SK-N-SH (cell line): Measurements from ENCODE around the gene TBC1D5. TPM values are rescaled to one million over a fixed set of nuclear protein-coding genes. Genes with fewer than 3 reads are reported as not detected.
"Not testable (repeated sequence)": the region's sequence is repeated elsewhere in the genome, so short reads cannot be mapped to it uniquely, and the experiment has no call there.

Source experiments
- CTCF ChIA-PET: fragments of 300-600, 350-600 bp; formaldehyde crosslinking; extraction: SDS; loops from one replicate; lab custom pipeline; 2021; lab: Yijun Ruan, JAX
- POLR2A ChIA-PET: fragments of 350-600 bp; sonication (Branson Sonifier 250); formaldehyde crosslinking; extraction: SDS; loops from one replicate; lab custom pipeline; 2020; ENCODE audit warnings: antibody characterized with exemption, inconsistent platforms; lab: Yijun Ruan, JAX
- DNase-seq: peaks from one replicate; pipeline ENCODE4 v3.0.0; 2012
- H2AFZ ChIP-seq: fragments of 200-600 bp; sonication (generic); 2 replicates; pipeline ENCODE4 v1.8.1; 2016; ENCODE audit warnings: antibody characterized with exemption, mild to moderate bottlenecking, low read depth
- H3F3A ChIP-seq: fragments of 200-600 bp; sonication (generic); replicated peaks from 2 replicates; pipeline ENCODE3; 2016; ENCODE audit warnings: antibody characterized with exemption, mild to moderate bottlenecking; ENCODE audit not compliant: insufficient read depth
- H3K27ac ChIP-seq, 2 experiments: fragments of 200-500 bp in 1 of 2; fragments of 200-600 bp in 1 of 2; sonication (Bioruptor generic) in 1 of 2; sonication (generic), shearing (Covaris generic) in 1 of 2; 2 replicates each; pipeline versions ENCODE4 v1.5.1 to v1.6.1; 2014 to 2016; ENCODE audit warnings: low read depth in 2 of 2, inconsistent platforms in 1 of 2, low read length in 1 of 2, mild to moderate bottlenecking in 1 of 2, mixed read lengths in 1 of 2
- H3K27me3 ChIP-seq: fragments of 200-600 bp; sonication (generic), shearing (Covaris generic); 2 replicates; pipeline ENCODE4 v1.6.1; 2016; ENCODE audit warnings: mixed run types; ENCODE audit not compliant: insufficient read depth
- H3K36me3 ChIP-seq, 2 experiments: fragments of 200-500 bp in 1 of 2; fragments of 200-600 bp in 1 of 2; sonication (Bioruptor generic) in 1 of 2; sonication (generic) in 1 of 2; replicated peaks in 1 of 2; 2 replicates each; pipeline versions ENCODE3 to v1.5.1; 2014 to 2016; ENCODE audit warnings: low read length in 1 of 2, mild to moderate bottlenecking in 1 of 2; ENCODE audit not compliant: insufficient read depth in 2 of 2, control insufficient read depth in 1 of 2
- H3K4me1 ChIP-seq, 2 experiments: fragments of 200-500 bp in 1 of 2; fragments of 200-600 bp in 1 of 2; sonication (Bioruptor generic) in 1 of 2; sonication (generic), shearing (Covaris generic) in 1 of 2; 2 replicates each; pipeline versions ENCODE4 v1.5.1 to v1.6.1; 2014 to 2016; ENCODE audit warnings: low read depth in 1 of 2, low read length in 1 of 2, mixed run types in 1 of 2; ENCODE audit not compliant: insufficient read depth in 2 of 2, control insufficient read depth in 1 of 2
- H3K4me2 ChIP-seq: fragments of 200-600 bp; sonication (generic), shearing (Covaris generic); 2 replicates; pipeline ENCODE4 v1.6.1; 2017; ENCODE audit warnings: mixed run types
- H3K4me3 ChIP-seq, 2 experiments: fragments of 200-500 bp in 1 of 2; fragments of 200-600 bp in 1 of 2; sonication (Bioruptor generic) in 1 of 2; sonication (generic), shearing (Covaris generic) in 1 of 2; 2 replicates each; pipeline versions ENCODE4 v1.5.1 to v1.8.1; 2014 to 2016; ENCODE audit warnings: low read depth in 2 of 2, inconsistent platforms in 1 of 2, low read length in 1 of 2, mild to moderate bottlenecking in 1 of 2, mixed read lengths in 1 of 2, moderate library complexity in 1 of 2
- H3K79me2 ChIP-seq: fragments of 200-600 bp; sonication (generic); 2 replicates; pipeline ENCODE4 v1.8.1; 2017; ENCODE audit warnings: mild to moderate bottlenecking; ENCODE audit not compliant: insufficient read depth
- H3K9ac ChIP-seq: fragments of 200-600 bp; sonication (generic); 2 replicates; pipeline ENCODE4 v1.6.1; 2017; ENCODE audit warnings: mixed run types
- H3K9me2 ChIP-seq: fragments of 200-600 bp; sonication (generic); 2 replicates; pipeline ENCODE4 v1.6.1; 2017; ENCODE audit warnings: mixed run types
- H3K9me3 ChIP-seq: fragments of 200-600 bp; sonication (generic); 2 replicates; pipeline ENCODE4 v1.6.1; 2017; ENCODE audit warnings: mixed run types, mild to moderate bottlenecking, moderate library complexity
- H4K20me1 ChIP-seq: fragments of 200-600 bp; sonication (generic); 2 replicates; pipeline ENCODE4 v1.6.1; 2017; ENCODE audit warnings: mild to moderate bottlenecking, mixed run types; ENCODE audit not compliant: insufficient read depth
- EZH2phosphoT487 ChIP-seq: fragments of 200-600 bp; sonication (generic); IDR thresholded peaks from 2 replicates; pipeline ENCODE4 v1.6.1; 2017; ENCODE audit warnings: low read depth, mixed run types, mild to moderate bottlenecking, antibody characterized with exemption, moderate library complexity, borderline replicate concordance
- FOSL2 ChIP-seq: IDR thresholded peaks from 2 replicates; pipeline ENCODE4 v1.4.0; 2012; ENCODE audit warnings: low read depth, mild to moderate bottlenecking, moderate library complexity, borderline replicate concordance
- GATA2 ChIP-seq: sonication (generic); formaldehyde crosslinking; IDR thresholded peaks from 2 replicates; pipeline ENCODE4 v1.5.0; 2020; ENCODE audit warnings: mild to moderate bottlenecking, missing genetic modification reagents
- MEF2A ChIP-seq: IDR thresholded peaks from 2 replicates; pipeline ENCODE4 v1.4.0; 2012; ENCODE audit warnings: low read depth, borderline replicate concordance
- MXI1 ChIP-seq: IDR thresholded peaks from 2 replicates; pipeline ENCODE4 v1.6.1; 2012; ENCODE audit warnings: mild to moderate bottlenecking, low read depth, low read length, improper control_type of control experiment
- NFIC ChIP-seq: IDR thresholded peaks from 2 replicates; pipeline ENCODE4 v1.4.0; 2012; ENCODE audit warnings: borderline replicate concordance
- RAD21 ChIP-seq: IDR thresholded peaks from 2 replicates; pipeline ENCODE4 v1.6.1; 2012; ENCODE audit warnings: mild to moderate bottlenecking, low read length
- RFX5 ChIP-seq: IDR thresholded peaks from 2 replicates; pipeline ENCODE4 v1.6.1; 2012; ENCODE audit warnings: mild to moderate bottlenecking, improper control_type of control experiment, low read length
- RXRA ChIP-seq: IDR thresholded peaks from 2 replicates; pipeline ENCODE4 v1.4.0; 2012; ENCODE audit warnings: low read depth, mild to moderate bottlenecking, borderline replicate concordance
- TCF12 ChIP-seq: IDR thresholded peaks from 2 replicates; pipeline ENCODE4 v1.4.0; 2012
- TEAD4 ChIP-seq: IDR thresholded peaks from 2 replicates; pipeline ENCODE4 v1.4.0; 2012; ENCODE audit warnings: mild to moderate bottlenecking, borderline replicate concordance; ENCODE audit not compliant: insufficient read depth
- WGBS: methylation state at CpG from one replicate; pipeline ENCODE4 v1.1.6; 2017; ENCODE audit warnings: low lambda C conversion rate; 5-methylcytosine and 5-hydroxymethylcytosine counted together
- polyA plus RNA-seq, 3 experiments: library from polyadenylated mRNA; depleted of rRNA; stranded (reverse); fragments of >200 nt; gene quantifications; 2 replicates each; pipeline ENCODE4 v1.2.3, GENCODE V29; 2012
- TF ChIP-seq, protein P1 (sequence below): IDR thresholded peaks from 2 replicates; pipeline ENCODE4 v1.6.1; 2012; ENCODE audit warnings: mild to moderate bottlenecking, low read depth, low read length, moderate library complexity
- TF ChIP-seq, protein P2 (sequence below): IDR thresholded peaks from 2 replicates; pipeline ENCODE4 v1.4.0; 2012; ENCODE audit warnings: low read depth, borderline replicate concordance
- TF ChIP-seq, protein P3 (sequence below): IDR thresholded peaks from 2 replicates; pipeline ENCODE4 v1.4.0; 2012; ENCODE audit warnings: low read depth, borderline replicate concordance

TBC1D5 gene
- polyA plus RNA-seq, 1 of the 3 experiments (the other 2 are of a cell fraction): 19.5 TPM

DNA sequence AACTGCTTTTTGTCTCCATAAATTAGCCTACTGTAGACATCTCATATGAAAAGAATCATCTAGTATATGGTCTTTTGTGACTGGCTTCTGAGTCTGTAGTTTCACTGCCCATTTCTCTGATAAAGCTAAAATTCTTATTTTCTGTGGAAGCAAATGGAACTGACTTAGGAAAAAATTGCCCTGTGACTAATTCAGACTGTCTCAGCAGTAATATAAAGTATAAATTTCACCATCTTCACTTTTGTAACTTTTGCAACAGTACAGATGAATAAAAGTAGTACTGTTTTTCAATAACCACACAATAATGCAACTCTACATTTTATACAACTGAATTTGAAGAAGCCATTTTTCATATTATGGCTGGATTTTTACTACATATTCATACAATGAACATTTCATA is 104.1 kb downstream of the TBC1D5 start (continued):
- TF ChIP-seq, protein P1, sequence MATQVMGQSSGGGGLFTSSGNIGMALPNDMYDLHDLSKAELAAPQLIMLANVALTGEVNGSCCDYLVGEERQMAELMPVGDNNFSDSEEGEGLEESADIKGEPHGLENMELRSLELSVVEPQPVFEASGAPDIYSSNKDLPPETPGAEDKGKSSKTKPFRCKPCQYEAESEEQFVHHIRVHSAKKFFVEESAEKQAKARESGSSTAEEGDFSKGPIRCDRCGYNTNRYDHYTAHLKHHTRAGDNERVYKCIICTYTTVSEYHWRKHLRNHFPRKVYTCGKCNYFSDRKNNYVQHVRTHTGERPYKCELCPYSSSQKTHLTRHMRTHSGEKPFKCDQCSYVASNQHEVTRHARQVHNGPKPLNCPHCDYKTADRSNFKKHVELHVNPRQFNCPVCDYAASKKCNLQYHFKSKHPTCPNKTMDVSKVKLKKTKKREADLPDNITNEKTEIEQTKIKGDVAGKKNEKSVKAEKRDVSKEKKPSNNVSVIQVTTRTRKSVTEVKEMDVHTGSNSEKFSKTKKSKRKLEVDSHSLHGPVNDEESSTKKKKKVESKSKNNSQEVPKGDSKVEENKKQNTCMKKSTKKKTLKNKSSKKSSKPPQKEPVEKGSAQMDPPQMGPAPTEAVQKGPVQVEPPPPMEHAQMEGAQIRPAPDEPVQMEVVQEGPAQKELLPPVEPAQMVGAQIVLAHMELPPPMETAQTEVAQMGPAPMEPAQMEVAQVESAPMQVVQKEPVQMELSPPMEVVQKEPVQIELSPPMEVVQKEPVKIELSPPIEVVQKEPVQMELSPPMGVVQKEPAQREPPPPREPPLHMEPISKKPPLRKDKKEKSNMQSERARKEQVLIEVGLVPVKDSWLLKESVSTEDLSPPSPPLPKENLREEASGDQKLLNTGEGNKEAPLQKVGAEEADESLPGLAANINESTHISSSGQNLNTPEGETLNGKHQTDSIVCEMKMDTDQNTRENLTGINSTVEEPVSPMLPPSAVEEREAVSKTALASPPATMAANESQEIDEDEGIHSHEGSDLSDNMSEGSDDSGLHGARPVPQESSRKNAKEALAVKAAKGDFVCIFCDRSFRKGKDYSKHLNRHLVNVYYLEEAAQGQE: no peak

DNA sequence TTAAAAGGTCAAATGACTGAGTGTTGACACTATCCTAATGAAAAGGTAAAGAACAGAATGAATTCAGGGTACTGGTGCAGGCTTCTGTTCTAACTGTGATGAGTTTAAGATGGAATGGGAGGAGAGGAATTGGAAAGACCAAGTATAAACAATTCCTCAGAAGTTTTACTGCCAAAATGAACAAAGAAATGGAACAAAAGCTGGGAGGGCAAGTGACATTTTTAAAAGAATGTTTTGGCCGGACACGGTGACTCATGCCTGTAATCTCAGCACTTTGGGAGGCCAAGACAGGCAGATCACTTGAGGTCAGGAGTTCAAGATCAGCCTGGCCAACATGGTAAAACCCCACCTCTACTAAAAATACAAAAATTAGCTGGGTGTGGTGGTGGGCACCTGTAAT is 106.8 kb downstream of the TBC1D5 start:
- peaks cover 28% of the 10 kb centered on the region; the same call in 1 of the 2 replicates for H3K79me2 ChIP-seq
- POLR2A ChIA-PET, H3K9me2 ChIP-seq: not testable (repeated sequence)
- WGBS: 19% methylated on average over 2 of the region's 2 CpGs
- TF ChIP-seq RXRA (peak; percentile 82), FOSL2 (peak; percentile 29; the same call in 1 of the 2 replicates), TCF12 (peak; percentile 23; the same call in 1 of the 2 replicates)
- TF ChIP-seq, all 33 proteins: peak for 3; not testable (repeated sequence) for 30
- H3K9me3 ChIP-seq, H3K9ac ChIP-seq, DNase-seq, H2AFZ ChIP-seq, H3K36me3 ChIP-seq, H4K20me1 ChIP-seq, H3K27me3 ChIP-seq, H3K4me3 ChIP-seq: not testable (repeated sequence)
- CTCF ChIA-PET: interaction anchor here (2.1 kb wide), 1 partner anchor 10 kb away, joined by 11 read pairs; no protein-coding TSS in a partner anchor
- peak overlapping the region in 1 of 2 experiments; percentile 64; a peak in 2 of 4 replicates for H3K27ac ChIP-seq
- peaks cover 44% of the 10 kb centered on the region for H3F3A ChIP-seq
- peaks cover 0 to 38% of the 10 kb centered on the region in 2 experiments; a peak in 3 of 4 replicates for H3K4me1 ChIP-seq
- peak overlapping the region; percentile 17; the same call in 1 of the 2 replicates for H3K4me2 ChIP-seq

DNA sequence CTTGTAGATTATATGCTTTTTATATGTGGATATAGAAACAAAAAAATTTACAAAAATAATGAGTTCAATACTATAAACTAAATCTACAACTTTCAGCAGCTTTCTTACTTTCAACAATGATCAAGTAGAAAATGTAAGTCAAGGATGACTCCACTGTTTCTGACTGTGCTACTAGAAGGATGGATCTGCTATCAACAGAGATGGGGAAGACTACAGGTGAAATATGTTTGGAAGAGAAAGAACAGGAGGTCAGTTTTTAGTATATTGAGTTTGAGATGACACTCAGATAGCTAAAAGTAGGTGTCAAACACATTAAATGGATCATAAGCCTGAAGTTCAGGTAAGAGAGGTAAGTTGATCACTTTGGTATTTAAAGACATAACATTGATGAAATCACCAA is 107.5 kb downstream of the TBC1D5 start:
- H3K9me2 ChIP-seq: no peaks in the 10 kb centered on the region
- no peak overlapping the region for H3K9ac ChIP-seq
- DNase-seq: no peak
- ChIA-PET POLR2A (no interaction called here), CTCF (interaction anchor here (2.0 kb wide), 1 partner anchor 10 kb away, joined by 5 read pairs; no protein-coding TSS in a partner anchor)
- peaks cover 30% of the 10 kb centered on the region; the same call in 1 of the 2 replicates for H3K79me2 ChIP-seq
- H3K4me2 ChIP-seq: no peak overlapping the region
- H3K27me3 ChIP-seq: no peaks in the 10 kb centered on the region
- no peak overlapping the region for H3K4me3 ChIP-seq
- peaks cover 0 to 37% of the 10 kb centered on the region in 2 experiments; a peak in 3 of 4 replicates for H3K4me1 ChIP-seq
- H3K36me3 ChIP-seq: no peaks in the 10 kb centered on the region
- H4K20me1 ChIP-seq: no peaks in the 10 kb centered on the region; the same call in 1 of the 2 replicates
- peak overlapping the region in 1 of 2 experiments; percentile 64; a peak in 1 of 4 replicates for H3K27ac ChIP-seq
- no peak overlapping the region for H2AFZ ChIP-seq
- H3F3A ChIP-seq: peaks cover 38% of the 10 kb centered on the region
- H3K9me3 ChIP-seq: no peaks in the 10 kb centered on the region
- TF ChIP-seq, protein P1: no peak
- no peak for TF ChIP-seq GATA2 (CRISPR knock-in tag)
- TF ChIP-seq MXI1: no peak
- no peak for TF ChIP-seq EZH2phosphoT487
- TF ChIP-seq TEAD4: no peak
- TF ChIP-seq RFX5: no peak
- no peak for TF ChIP-seq NFIC
- TF ChIP-seq, protein P2, sequence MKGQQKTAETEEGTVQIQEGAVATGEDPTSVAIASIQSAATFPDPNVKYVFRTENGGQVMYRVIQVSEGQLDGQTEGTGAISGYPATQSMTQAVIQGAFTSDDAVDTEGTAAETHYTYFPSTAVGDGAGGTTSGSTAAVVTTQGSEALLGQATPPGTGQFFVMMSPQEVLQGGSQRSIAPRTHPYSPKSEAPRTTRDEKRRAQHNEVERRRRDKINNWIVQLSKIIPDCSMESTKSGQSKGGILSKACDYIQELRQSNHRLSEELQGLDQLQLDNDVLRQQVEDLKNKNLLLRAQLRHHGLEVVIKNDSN: no peak
- no peak for TF ChIP-seq RAD21
- TF ChIP-seq, protein P3, sequence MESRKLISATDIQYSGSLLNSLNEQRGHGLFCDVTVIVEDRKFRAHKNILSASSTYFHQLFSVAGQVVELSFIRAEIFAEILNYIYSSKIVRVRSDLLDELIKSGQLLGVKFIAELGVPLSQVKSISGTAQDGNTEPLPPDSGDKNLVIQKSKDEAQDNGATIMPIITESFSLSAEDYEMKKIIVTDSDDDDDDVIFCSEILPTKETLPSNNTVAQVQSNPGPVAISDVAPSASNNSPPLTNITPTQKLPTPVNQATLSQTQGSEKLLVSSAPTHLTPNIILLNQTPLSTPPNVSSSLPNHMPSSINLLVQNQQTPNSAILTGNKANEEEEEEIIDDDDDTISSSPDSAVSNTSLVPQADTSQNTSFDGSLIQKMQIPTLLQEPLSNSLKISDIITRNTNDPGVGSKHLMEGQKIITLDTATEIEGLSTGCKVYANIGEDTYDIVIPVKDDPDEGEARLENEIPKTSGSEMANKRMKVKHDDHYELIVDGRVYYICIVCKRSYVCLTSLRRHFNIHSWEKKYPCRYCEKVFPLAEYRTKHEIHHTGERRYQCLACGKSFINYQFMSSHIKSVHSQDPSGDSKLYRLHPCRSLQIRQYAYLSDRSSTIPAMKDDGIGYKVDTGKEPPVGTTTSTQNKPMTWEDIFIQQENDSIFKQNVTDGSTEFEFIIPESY: no peak
- no peak for TF ChIP-seq MEF2A
